ENCODE data around the gene IDH1.

The IDH1 gene

GRCh38 chr2:208280933-208281332, 26.1 kb upstream of the IDH1 start:
- Histone ChIP-seq H3K27me3 (ENCODE audit: insufficient read depth, low read depth) (no peaks in the 10 kb centered on the region), H3K36me3 (ENCODE audit: insufficient read depth) (no peaks in the 10 kb centered on the region), H3K4me3 (IDR thresholded peaks at IDR 0.05; ENCODE audit: insufficient read depth, low read depth, low read length) (no peak overlapping the region), H3K4me1 (ENCODE audit: low read depth, poor library complexity, severe bottlenecking) (peaks cover 15% of the 10 kb centered on the region), H3K79me2 (ENCODE audit: insufficient read depth, low read depth) (no peaks in the 10 kb centered on the region), H4K20me1 (ENCODE audit: insufficient read depth) (no peaks in the 10 kb centered on the region), H2AFZ (ENCODE audit: low read depth) (no peak overlapping the region), H3K4me2 (peak overlapping the region; percentile 15; the same call in 1 of the 2 replicates), H3K27ac (no peak overlapping the region), H3K9ac (no peak overlapping the region)
- TF ChIP-seq CTCF (conservative IDR thresholded peaks at IDR 0.05; ENCODE audit: low read depth, low read length), result no peak

GRCh38 chr2:208280234-208280633, 25.4 kb upstream of the IDH1 start:
- Histone ChIP-seq H4K20me1 (ENCODE audit: insufficient read depth) (no peaks in the 10 kb centered on the region), H3K36me3 (ENCODE audit: insufficient read depth) (no peaks in the 10 kb centered on the region), H3K27ac (no peak overlapping the region), H3K4me3 (IDR thresholded peaks at IDR 0.05; ENCODE audit: insufficient read depth, low read depth, low read length) (no peak overlapping the region), H3K4me1 (ENCODE audit: low read depth, poor library complexity, severe bottlenecking) (peaks cover 15% of the 10 kb centered on the region), H3K4me2 (no peak overlapping the region), H3K9ac (no peak overlapping the region), H3K27me3 (ENCODE audit: insufficient read depth, low read depth) (no peaks in the 10 kb centered on the region), H2AFZ (ENCODE audit: low read depth) (no peak overlapping the region), H3K79me2 (ENCODE audit: insufficient read depth, low read depth) (no peaks in the 10 kb centered on the region)
- TF ChIP-seq CTCF (conservative IDR thresholded peaks at IDR 0.05; ENCODE audit: low read depth, low read length), result no peak

DNA sequence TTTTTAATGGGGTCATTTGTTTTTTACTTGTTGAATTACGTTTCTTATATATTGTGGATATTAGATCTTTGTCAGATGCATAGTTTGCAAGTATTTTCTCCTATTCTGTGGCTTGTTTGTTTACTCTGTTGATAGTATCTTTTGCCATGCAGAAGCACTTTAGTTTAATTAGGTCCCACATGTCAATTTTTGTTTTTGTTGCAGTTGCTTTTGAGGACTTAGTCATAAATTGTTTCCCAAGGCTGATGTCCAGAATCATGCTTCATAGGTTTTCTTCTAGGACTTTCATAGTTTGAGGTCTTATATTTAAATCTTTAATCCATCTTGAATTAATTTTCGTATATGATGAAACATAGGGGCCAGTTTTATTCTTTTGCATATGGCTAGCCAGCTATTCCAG, 24.4 kb upstream of the IDH1 start:
- Histone ChIP-seq H3K27me3 (ENCODE audit: insufficient read depth, low read depth) (no peaks in the 10 kb centered on the region), H3K9ac (no peak overlapping the region), H3K4me2 (no peak overlapping the region), H2AFZ (ENCODE audit: low read depth) (no peak overlapping the region), H3K4me3 (IDR thresholded peaks at IDR 0.05; ENCODE audit: insufficient read depth, low read depth, low read length) (no peak overlapping the region), H4K20me1 (ENCODE audit: insufficient read depth) (no peaks in the 10 kb centered on the region), H3K79me2 (ENCODE audit: insufficient read depth, low read depth) (no peaks in the 10 kb centered on the region), H3K4me1 (ENCODE audit: low read depth, poor library complexity, severe bottlenecking) (peaks cover 15% of the 10 kb centered on the region), H3K36me3 (ENCODE audit: insufficient read depth) (no peaks in the 10 kb centered on the region), H3K27ac (no peak overlapping the region)
- no peak for TF ChIP-seq CTCF (conservative IDR thresholded peaks at IDR 0.05; ENCODE audit: low read depth, low read length)

GRCh38 chr2:208278549-208278948, 23.7 kb upstream of the IDH1 start:
- no peak for TF ChIP-seq CTCF (conservative IDR thresholded peaks at IDR 0.05; ENCODE audit: low read depth, low read length)
- H4K20me1 ChIP-seq (ENCODE audit: insufficient read depth), result no peaks in the 10 kb centered on the region

More at GRCh38 chr2:208278549-208278948, 23.7 kb upstream of the IDH1 start:
- Histone ChIP-seq H3K4me1 (ENCODE audit: low read depth, poor library complexity, severe bottlenecking) (peaks cover 15% of the 10 kb centered on the region), H3K4me3 (IDR thresholded peaks at IDR 0.05; ENCODE audit: insufficient read depth, low read depth, low read length) (no peak overlapping the region), H3K27ac (no peak overlapping the region), H2AFZ (ENCODE audit: low read depth) (no peak overlapping the region), H3K27me3 (ENCODE audit: insufficient read depth, low read depth) (no peaks in the 10 kb centered on the region), H3K79me2 (ENCODE audit: insufficient read depth, low read depth) (no peaks in the 10 kb centered on the region), H3K9ac (no peak overlapping the region), H3K36me3 (ENCODE audit: insufficient read depth) (no peaks in the 10 kb centered on the region), H3K4me2 (no peak overlapping the region)
